HG03442 (cell line): ENCODE data around the gene TRMT61B.

Experiments used
- ATAC-seq: cut with Tn5 transposase; IDR thresholded peaks from one replicate; pipeline ENCODE4 v1.9.1; 2021; ENCODE audit warnings: mild to moderate bottlenecking, moderate library complexity; ENCODE audit not compliant: unreplicated experiment

TRMT61B gene

GRCh38 chr2:28868611-28869010 lies 1.5 kb downstream of the TRMT61B start:
- ATAC-seq: no peak

DNA sequence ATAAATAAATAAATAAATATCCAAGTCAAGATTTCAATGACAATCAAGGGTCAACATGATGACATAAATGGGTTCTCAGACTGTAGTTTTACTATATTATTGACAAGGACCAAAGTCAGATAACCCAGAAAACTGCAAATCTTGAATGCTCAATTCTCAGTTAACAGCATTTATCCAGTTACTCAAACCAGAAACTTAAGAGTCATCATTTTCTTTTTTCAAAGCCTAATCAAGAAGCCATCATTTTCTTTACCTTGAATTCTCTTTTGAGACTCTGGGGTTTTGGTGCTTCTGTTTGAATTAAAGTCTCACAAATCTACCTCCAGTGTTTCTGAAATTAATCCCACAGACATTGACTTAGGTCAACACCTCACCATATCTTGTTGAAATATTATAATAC lies 14.1 kb downstream of the TRMT61B start:
- ATAC-seq: no peak

- ATAC-seq: no peak
These were observed 14.9 kb downstream of the TRMT61B start for GRCh38 chr2:28855193-28855592.

GRCh38 chr2:28842042-28842441 lies 28.1 kb downstream of the TRMT61B start:
- no peak for ATAC-seq

GRCh38 chr2:28838971-28839370 lies 31.1 kb downstream of the TRMT61B start:
- no peak for ATAC-seq

GRCh38 chr2:28835781-28836180 lies 34.3 kb downstream of the TRMT61B start:
- ATAC-seq: no peak

GRCh38 chr2:28833740-28834470 lies 36.2 kb downstream of the TRMT61B start:
- no peak for ATAC-seq

GRCh38 chr2:28828382-28828781 lies 41.7 kb downstream of the TRMT61B start:
- no peak for ATAC-seq

DNA sequence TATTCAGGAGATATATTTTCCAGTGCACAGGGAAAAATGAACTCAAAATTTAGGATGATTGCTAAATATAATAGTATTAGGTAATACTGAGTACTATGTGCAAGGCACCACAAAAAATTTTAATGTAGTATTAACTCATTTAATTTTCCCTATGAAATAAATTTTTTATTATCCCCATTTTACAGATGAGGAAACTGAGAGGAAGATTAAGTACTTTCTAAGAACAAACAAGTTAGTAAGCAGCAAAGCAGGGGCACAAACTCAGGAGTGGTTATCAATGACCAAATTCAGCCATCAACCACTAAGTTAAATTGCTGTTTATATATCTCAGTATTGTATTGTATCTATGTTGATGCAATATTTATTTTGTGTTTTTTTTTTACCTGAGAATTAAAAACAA lies 45.2 kb downstream of the TRMT61B start:
- no peak for ATAC-seq

DNA sequence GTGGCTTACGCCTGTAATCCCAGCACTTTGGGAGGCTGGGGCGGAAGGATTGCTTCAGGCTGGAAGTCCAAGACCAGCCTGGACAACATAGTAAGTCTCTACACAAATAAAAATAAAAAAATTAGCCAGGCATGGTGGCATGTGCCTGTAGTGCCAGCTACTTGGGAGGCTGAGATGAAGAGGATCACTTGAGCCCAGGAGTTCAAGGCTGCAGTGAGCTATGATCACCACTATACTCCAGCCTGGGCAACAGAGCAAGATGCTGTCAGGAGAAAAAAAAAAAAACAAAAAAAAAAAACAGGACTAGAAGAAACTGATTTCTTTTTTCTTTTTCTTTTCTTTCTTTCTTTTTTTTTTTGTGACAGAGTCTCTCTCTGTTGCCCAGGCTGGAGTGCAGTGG lies 45.9 kb downstream of the TRMT61B start:
- no peak for ATAC-seq

DNA sequence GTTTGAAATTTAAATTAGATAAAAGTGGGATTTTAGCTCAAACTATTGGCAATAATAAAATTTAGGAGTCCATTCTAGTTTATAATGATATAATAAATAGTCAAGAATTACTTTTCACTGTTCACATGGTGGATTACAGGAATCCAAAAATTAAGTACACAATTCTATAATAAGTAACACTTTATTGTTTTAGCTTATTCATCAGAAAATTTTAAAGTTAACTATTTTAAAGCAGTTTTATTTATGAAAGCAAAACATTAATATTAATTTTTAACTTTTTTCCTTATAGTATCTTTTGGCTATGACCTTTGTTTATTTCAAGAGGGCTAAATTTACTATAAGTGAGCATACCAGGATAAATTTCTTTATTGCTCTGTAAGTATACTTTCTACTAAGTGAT lies 48.1 kb downstream of the TRMT61B start:
- no peak for ATAC-seq

- ATAC-seq: no peak
These were observed 48.7 kb downstream of the TRMT61B start for GRCh38 chr2:28821295-28821958.

DNA sequence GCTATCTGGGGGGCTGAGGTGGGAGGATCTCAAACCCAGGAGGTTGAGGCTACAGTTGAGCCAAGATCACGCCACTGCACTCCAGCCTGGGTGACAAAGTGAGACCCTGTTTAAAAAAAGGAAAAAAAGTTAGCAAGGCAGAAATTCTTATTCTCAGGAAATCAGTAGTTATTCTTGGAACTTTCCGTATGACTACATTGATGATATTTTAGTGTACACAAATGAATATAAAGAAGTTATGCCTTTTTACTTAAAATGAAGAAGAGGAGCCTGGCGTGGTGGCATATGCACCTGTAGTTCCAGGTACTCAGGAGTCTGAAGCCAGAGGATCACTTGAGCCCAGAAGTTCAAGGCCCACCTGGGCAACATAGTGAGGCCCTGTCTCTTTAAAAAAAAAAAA lies 52.1 kb downstream of the TRMT61B start:
- ATAC-seq: no peak

GRCh38 chr2:28810384-28811285 lies 59.5 kb downstream of the TRMT61B start, which contains the start of gene SPDYA:
TSS of gene SPDYA (plus strand) at chr2:28810834. CDS start at chr2:28816015, 5,181 bp downstream.
- ATAC-seq: peak; percentile 64

DNA sequence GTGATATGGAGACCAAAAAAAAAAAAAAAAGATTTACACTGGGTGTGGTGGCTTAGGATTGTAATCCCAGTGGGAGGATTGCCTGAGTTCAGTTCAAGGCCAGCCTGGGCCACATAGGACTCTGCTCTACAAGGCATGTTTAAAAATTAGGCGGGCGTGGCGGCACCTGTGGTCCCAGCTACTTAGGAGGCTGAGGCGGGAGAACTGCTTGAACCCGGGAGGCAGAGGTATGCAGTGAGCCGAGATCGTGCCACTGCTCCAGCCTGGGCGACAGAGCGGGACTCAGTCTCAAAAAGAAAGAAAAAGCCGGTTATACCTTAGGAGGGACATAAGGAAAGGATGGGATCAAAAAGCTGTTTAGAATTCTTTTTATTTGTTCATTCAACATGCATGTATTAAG lies 60.2 kb downstream of the TRMT61B start:
- no peak for ATAC-seq

DNA sequence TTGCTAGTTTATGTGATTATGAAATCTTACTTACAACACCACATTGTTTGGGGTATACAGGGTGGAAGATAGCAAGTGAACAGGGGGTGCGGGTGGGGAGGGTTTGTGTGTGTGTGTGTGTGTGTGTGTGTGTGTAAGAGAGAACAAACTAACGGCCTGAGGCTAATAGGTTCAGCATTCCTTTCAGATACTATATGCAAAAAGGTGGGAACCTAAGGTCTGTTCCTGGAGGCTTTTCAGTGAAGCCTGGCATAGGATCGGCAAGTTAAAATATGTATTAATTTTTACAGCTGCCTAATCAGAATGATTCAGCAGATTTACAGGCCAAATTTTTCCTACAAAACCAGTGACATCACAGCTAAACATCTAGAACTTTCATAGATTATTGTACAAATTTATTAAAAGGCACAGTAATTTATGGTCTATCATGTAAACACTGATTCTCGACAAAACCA lies 67.1 kb downstream of the TRMT61B start:
- ATAC-seq: no peak

DNA sequence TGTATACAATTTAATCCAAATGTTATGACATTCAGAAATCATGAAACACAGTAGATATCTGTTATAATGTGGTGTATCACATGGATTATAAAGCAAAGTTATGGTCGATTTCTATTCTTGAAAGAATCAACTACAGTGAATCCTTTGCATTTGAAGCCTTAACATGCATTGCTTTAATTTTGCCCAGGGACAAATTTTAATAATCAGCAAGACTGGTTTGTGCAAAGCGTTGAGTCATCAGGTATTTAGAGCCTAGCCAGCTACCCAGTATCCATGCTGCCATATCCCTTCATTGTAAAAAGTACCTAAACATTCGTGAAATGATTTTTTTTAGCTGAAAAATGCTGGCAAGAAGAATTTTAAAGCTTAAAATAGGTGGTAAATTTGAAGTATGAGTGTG lies 68.4 kb downstream of the TRMT61B start:
- ATAC-seq: no peak
